Hematopoietic multipotent progenitor cell treated with erythropoietin and hydrocortisone succinate and interleukin-3 and kit ligand, for 4 days (in vitro differentiated cells): ENCODE data around the gene ATP6V1B1.
A peak's percentile ranks its signal among the peaks of the same experiment; 100 is the strongest.

ENCODE experiments used
- DNase-seq: peaks from one replicate; pipeline ENCODE4 v3.0.0-alpha.2; 2015

ATP6V1B1 gene

DNA sequence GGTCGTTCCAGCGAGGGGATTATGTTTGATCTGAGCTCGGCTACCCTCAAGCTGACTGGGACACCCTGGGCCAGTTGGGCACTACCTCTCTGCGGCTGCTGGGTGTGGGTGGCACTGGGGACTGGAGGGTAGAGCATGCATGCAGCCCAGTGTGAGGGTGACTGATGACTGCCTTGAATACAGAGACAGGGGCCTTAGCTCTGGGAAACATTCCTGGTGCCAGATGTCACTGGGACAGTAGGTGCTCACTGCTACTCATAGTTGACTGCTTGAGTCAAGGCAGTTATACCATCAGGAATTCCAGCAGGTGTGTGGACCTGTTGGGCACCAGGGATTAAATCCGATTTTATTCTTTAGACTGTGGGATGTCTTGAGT is 33.6 kb upstream of the ATP6V1B1 start:
- no peak for DNase-seq

GRCh38 chr2:70902579-70902978 is 33.1 kb upstream of the ATP6V1B1 start:
- DNase-seq = no peak

GRCh38 chr2:70903171-70903570 is 32.5 kb upstream of the ATP6V1B1 start:
- no peak for DNase-seq

DNA sequence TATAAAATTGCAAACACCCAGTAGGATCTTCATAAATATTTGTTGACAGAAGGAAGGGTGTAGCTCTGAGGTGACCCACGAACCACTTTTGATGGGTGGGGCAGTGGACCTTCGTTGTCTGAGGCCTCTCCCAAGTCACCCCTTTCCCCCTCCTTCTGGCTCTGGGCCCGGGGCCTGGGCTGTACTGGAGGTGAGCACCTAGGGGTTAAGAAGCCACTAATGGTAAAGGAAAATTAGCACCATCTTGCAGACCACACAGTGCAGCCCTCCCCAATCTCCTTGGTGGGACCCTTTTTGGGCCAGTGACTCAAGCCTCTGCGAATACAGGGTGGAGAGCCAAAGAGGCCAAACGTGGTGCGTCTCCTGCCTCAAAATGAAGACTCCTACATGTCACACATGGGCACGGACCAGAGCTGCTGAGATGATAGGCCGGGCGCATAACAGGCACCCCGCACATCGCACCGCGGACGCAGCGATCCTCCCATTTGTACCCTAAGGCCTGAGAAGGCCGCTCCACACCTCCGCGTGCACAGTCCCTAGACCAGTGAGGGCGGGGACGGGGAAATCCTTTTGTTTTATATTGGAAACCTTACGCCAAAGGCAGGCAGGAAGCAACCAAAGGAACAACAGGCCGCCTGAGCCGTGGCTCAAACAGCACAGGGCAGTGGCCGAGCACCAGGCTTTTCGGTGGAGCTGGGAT is 31.9 kb upstream of the ATP6V1B1 start:
- DNase-seq = no peak

DNA sequence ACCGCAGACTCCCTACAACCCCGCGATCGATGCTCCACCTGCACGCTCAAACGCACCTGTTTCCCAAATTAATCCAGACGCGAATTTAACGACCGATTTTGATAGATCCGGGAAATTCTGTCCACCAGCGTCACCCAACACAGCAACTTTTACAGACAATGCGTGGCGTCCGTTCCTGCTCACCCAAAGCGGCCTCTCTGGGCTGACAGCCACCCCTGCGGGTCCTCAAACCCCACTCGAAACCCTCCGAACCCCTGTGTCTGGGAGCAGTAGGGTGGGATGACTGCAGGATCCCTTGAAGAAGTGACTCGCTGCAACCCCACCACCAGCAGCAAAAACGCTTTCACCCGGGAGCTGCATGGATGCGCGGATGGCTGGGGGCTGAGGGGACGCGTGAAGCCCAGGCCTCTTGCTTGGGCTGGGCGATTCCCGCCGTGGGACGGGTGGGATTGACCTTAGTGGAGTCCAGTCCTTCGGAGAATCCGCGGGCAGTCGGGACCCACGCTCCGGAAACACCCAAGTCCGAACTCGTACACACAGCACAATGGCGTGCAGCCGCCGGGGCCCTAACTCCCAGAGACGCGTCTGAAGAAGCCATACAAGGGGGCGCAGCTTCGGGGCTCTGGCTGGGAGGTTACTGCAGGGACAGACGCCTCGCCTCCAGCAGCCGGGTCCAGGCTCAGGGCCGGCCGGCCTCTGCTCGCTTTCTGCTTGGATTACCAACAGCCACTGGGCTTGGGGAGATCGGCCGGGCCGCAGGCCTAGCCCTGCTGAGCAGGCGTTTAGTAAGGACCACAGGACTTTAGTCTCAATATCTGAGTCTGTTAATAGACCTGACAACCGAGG is 31.1 kb upstream of the ATP6V1B1 start:
- no peak for DNase-seq

- DNase-seq = no peak
Measured at GRCh38 chr2:70905443-70906421, 30.0 kb upstream of the ATP6V1B1 start.

DNA sequence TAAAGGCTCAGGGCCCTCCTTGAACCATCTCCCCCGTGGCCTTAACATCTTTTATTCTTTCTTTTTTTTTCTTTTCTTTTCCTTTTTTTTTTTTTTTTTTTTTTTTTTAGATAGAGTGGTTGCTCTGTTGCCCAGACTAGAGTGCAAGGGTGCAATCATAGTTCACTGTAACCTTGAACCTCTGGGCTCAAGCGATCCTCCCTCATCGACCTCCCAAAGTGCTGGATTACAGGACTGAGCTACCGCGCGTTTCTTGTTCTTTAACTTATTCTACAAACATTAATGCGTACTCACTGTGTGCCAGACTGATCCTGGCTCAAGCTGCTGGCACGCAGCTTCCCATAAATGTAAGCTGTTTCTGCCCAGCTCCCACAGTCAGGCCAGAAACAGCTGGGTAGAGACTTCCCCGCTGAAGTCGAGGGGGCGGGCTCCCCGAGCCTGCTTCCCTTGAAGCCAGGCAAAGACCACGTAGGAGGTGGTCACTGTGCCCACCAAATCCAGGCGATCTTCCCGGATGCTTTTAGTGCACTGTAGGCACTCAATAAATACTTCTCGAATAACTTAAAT is 29.2 kb upstream of the ATP6V1B1 start:
- no peak for DNase-seq

GRCh38 chr2:70907130-70908057 is 28.3 kb upstream of the ATP6V1B1 start:
- no peak for DNase-seq

DNA sequence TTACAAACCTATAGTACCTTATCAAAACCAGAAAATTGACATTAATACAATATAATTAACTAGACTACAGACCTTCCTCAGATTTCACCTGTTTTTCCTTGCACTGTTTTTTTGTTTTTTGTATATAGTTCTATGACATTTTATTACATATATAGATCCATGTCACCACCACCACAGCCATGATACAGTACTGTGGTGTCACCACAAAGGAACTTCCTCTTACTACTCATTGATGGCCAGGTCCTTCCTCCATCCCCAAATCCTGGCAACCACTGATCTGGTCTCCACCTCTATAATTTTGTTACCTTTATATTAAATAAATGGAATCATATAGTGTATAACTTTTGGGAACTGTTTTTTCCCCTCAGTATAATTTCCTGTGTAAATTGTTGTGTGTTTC is 19.4 kb upstream of the ATP6V1B1 start:
- DNase-seq = no peak

GRCh38 chr2:70918016-70918415 is 17.7 kb upstream of the ATP6V1B1 start:
- DNase-seq = no peak

- peak; percentile 84 for DNase-seq
Measured at GRCh38 chr2:70919672-70920366, 15.9 kb upstream of the ATP6V1B1 start.

- DNase-seq = no peak
Measured at GRCh38 chr2:70920367-70920715, 15.4 kb upstream of the ATP6V1B1 start.

GRCh38 chr2:70921031-70921430 is 14.7 kb upstream of the ATP6V1B1 start:
- DNase-seq = no peak

DNA sequence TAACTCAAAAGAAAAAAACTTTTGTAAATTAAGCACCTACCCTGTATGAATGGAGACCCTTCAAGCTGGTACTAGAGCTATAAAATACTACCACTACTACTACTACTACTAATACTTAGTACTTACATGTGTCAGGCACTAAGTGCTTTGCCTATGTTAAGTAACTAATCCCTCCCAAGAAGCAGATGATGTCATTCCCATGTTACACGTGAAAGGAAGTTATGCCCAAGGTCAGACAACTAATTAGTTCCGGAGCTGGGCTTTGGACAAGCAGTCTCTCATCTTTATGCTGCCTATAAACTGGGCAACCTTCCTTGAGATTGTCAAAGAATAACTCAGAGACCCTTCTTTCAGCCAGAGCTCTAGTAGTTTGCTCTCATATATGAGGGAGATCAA is 13.9 kb upstream of the ATP6V1B1 start:
- no peak for DNase-seq

DNA sequence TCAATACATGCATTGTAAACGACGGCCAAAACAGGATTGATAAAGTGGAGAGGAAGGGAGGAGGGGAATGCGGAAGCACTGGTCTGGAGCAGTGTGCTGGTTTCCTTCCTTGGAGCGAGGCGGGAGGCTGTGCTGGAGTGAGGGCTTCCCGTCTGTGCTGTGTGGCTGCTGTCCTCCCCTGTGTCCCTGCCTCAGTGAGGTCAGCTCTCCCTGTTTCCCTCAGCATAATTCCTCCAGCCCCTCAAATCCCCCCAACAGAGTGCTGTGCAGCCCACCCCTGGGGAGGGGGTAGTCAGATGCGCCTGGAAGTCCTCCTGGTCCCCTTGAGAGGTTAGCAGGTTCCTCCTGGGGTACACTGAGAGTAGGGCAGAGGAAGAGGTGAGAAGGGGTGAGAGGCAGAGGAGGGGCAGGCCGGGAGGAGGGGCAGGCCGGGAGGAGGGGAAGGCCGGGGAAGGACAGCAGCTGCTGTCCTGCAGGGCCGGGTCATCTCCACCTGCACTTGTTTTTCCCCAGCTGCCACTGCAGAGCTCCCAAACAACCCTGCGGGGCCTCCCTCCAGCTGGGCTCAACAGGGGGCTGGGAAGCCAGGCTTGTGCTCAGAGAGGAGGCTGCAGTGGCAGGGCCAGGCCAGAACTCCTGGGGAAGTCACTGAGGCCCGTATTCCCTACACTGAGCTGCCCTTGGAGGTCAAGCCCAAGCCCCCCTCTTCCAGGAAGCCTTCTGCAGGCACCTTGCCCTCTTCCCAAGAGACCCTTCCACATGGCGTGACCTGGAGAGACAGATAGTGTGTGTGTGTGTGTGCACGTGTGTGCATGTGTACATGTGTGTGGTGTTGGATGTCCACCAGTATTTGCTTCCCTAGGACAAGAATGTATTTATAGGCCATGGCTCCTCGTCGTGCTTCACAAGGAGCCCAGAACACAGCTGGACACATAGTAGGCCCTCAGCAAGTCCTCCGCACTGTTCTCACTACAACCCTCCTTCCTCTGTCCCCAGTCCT is 13.2 kb upstream of the ATP6V1B1 start:
- DNase-seq = no peak

GRCh38 chr2:70923378-70924015 is 12.2 kb upstream of the ATP6V1B1 start:
- peak; percentile 58 for DNase-seq

DNA sequence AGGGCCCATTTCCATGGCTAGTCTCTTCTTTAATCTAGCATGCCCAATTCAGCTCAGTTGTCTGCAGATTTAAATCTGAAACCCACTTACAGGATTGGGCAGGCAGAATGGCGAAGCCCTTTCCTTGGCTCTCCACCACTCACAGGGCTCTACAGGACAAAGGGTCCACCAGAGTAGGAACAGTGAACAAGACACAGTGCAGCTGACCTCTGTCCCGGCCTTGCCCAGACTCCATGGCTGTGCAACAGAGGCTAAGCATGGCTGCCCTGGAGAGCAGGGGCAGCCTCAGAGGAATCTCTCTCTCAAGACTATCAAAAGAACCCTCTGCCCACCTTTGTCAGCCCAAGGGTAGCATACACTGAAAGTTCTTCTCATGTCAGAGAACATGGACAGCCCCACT is 9.7 kb upstream of the ATP6V1B1 start:
- DNase-seq = no peak

- DNase-seq = no peak
Measured at GRCh38 chr2:70927138-70927537, 8.6 kb upstream of the ATP6V1B1 start.

- DNase-seq = no peak
Measured at GRCh38 chr2:70927641-70928040, 8.1 kb upstream of the ATP6V1B1 start.
